Measurements from ENCODE around the gene TRH. TPM values are rescaled to one million over a fixed set of nuclear protein-coding genes. Genes with fewer than 3 reads are reported as not detected.
A peak's percentile ranks its signal among the peaks of the same experiment; 100 is the strongest.

TRH gene
- total RNA-seq, 1 donor from 2014 or later, result not detected

GRCh38 chr3:129947538-129948240 is 26.8 kb upstream of the TRH start:
- no peak for FAIRE-seq
- Histone ChIP-seq H3K4me3 (ENCODE audit: low read depth, low read length) (no peak overlapping the region), H3K36me3 (ENCODE audit: control insufficient read depth, insufficient read depth, low read length) (no peaks in the 10 kb centered on the region), H3K27me3 (ENCODE audit: control insufficient read depth, insufficient read depth, low read length) (peaks cover 2% of the 10 kb centered on the region)
- DNase-seq (ENCODE audit: low read depth), result no peak
- TF ChIP-seq, protein P1, sequence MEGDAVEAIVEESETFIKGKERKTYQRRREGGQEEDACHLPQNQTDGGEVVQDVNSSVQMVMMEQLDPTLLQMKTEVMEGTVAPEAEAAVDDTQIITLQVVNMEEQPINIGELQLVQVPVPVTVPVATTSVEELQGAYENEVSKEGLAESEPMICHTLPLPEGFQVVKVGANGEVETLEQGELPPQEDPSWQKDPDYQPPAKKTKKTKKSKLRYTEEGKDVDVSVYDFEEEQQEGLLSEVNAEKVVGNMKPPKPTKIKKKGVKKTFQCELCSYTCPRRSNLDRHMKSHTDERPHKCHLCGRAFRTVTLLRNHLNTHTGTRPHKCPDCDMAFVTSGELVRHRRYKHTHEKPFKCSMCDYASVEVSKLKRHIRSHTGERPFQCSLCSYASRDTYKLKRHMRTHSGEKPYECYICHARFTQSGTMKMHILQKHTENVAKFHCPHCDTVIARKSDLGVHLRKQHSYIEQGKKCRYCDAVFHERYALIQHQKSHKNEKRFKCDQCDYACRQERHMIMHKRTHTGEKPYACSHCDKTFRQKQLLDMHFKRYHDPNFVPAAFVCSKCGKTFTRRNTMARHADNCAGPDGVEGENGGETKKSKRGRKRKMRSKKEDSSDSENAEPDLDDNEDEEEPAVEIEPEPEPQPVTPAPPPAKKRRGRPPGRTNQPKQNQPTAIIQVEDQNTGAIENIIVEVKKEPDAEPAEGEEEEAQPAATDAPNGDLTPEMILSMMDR (IDR thresholded peaks at IDR 0.05; ENCODE audit: insufficient read depth, low read length, severe bottlenecking), result no peak

GRCh38 chr3:129950318-129951046 is 24.0 kb upstream of the TRH start:
- H3K4me3 ChIP-seq (ENCODE audit: low read depth, low read length), result no peak overlapping the region
- FAIRE-seq, result no peak
- H3K27me3 ChIP-seq (ENCODE audit: control insufficient read depth, insufficient read depth, low read length), result peaks cover under 1% of the 10 kb centered on the region
- TF ChIP-seq, protein P1 (IDR thresholded peaks at IDR 0.05; ENCODE audit: insufficient read depth, low read length, severe bottlenecking), result no peak
- no peak for DNase-seq (ENCODE audit: low read depth)
- no peaks in the 10 kb centered on the region for H3K36me3 ChIP-seq (ENCODE audit: control insufficient read depth, insufficient read depth, low read length)

DNA sequence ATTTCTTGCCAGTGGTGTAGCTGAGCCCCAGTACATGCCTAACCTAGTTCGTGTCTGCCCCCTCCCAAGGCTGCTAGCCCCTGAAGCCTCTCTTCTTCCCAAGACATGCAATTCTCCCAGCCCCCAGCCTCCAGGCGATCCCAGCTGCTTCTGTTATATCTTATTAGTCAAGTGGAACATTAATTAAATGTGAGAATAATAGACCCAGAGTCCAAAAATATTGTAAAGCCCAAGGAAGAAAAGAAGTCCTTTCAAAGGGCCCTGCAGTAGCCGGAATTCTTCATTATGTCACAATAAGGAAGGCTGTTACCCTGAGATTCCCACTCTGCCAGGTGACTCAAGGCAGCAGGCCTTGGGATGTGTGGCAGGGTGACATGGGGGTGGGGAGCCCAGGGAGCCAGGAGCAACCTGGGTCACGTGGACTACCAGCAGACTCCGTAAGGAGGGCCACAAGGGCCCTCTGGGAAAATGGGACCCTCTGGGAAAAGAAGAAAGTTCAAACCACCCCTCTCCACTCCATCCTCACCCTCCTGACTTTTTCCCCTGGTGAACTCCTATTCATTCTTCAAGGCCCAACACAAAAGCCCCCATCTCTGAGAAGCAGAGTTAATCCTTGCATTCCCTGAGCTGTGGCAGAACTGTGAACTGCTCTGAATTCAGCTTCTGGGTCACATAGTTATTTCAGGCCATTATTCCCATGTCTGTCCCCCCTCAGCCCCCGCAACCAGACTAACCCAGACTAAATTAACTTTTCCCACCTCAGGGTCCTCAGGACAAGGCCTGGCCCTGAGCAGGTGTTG is 21.8 kb upstream of the TRH start:
- DNase-seq (ENCODE audit: low read depth), result no peak
- Histone ChIP-seq H3K36me3 (ENCODE audit: control insufficient read depth, insufficient read depth, low read length) (no peaks in the 10 kb centered on the region), H3K4me3 (ENCODE audit: low read depth, low read length) (no peak overlapping the region), H3K27me3 (ENCODE audit: control insufficient read depth, insufficient read depth, low read length) (peaks cover 5% of the 10 kb centered on the region)
- no peak for FAIRE-seq
- TF ChIP-seq, protein P1 (IDR thresholded peaks at IDR 0.05; ENCODE audit: insufficient read depth, low read length, severe bottlenecking), result no peak

- Histone ChIP-seq H3K4me3 (ENCODE audit: low read depth, low read length) (no peak overlapping the region), H3K27me3 (ENCODE audit: control insufficient read depth, insufficient read depth, low read length) (peaks cover 5% of the 10 kb centered on the region), H3K36me3 (ENCODE audit: control insufficient read depth, insufficient read depth, low read length) (no peaks in the 10 kb centered on the region)
- FAIRE-seq (peak; percentile 47), DNase-seq (ENCODE audit: low read depth) (no peak)
- TF ChIP-seq, protein P1 (IDR thresholded peaks at IDR 0.05; ENCODE audit: insufficient read depth, low read length, severe bottlenecking), result no peak
Measured at GRCh38 chr3:129953621-129954020, 20.9 kb upstream of the TRH start.

DNA sequence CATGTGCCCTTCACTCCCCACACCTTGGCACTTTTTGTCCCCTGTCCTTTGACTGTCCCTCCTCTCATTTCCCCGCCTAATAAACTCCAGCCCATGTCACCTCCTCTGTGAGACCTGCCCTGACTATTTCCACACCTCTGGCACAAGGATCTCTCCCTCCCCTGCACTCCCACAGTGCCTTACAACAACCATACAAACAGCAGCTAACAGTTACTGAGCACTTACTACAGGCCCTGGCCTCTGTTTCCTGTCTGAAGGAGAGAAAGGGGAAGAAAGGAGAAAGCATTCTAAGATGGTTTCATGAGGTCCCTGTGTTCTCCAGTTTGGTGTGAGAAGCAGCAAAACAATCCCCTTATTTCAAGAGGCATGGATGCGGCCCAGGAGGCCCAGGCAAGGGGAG is 20.0 kb upstream of the TRH start:
- no peaks in the 10 kb centered on the region for H3K36me3 ChIP-seq (ENCODE audit: control insufficient read depth, insufficient read depth, low read length)
- no peak overlapping the region for H3K4me3 ChIP-seq (ENCODE audit: low read depth, low read length)
- FAIRE-seq, result no peak
- DNase-seq (ENCODE audit: low read depth), result no peak
- H3K27me3 ChIP-seq (ENCODE audit: control insufficient read depth, insufficient read depth, low read length), result peaks cover 5% of the 10 kb centered on the region
- TF ChIP-seq, protein P1 (IDR thresholded peaks at IDR 0.05; ENCODE audit: insufficient read depth, low read length, severe bottlenecking), result no peak

Measured in bronchial epithelial cell (primary cell).